Measurements from ENCODE around the gene CALN1.

CALN1 gene

DNA sequence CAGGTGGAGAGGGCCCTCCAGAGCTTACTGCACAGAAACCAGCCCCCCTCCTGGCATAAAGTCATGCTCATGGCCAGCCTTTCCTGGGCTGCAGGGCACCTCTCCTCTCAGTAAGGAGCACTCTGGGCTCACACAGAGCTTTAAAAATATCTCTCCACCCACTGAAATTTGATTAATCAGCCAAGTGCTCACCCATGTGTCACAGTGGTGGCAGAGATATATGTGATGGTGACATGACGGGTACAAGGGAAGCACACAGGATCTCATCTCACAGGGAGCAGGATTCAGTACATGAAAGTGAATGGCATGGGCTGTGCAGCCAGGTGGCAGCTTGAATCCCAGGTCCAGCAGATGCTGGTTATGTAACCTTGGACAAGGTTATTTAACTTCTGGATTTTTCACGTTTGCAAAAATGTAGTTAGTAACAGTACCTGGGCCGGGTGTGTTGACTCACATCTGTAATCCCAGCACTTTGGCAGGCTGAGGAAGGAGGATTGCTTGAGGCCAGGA lies 144.8 kb downstream of the CALN1 start:
- no peak for DNase-seq (ENCODE audit: low read depth in 2 of 2)
- no peak overlapping the region for H3K4me3 ChIP-seq (replicated peaks in 1 of 2; ENCODE audit: low read depth in 2 of 2, low read length in 2 of 2)
- TF ChIP-seq, protein P1, sequence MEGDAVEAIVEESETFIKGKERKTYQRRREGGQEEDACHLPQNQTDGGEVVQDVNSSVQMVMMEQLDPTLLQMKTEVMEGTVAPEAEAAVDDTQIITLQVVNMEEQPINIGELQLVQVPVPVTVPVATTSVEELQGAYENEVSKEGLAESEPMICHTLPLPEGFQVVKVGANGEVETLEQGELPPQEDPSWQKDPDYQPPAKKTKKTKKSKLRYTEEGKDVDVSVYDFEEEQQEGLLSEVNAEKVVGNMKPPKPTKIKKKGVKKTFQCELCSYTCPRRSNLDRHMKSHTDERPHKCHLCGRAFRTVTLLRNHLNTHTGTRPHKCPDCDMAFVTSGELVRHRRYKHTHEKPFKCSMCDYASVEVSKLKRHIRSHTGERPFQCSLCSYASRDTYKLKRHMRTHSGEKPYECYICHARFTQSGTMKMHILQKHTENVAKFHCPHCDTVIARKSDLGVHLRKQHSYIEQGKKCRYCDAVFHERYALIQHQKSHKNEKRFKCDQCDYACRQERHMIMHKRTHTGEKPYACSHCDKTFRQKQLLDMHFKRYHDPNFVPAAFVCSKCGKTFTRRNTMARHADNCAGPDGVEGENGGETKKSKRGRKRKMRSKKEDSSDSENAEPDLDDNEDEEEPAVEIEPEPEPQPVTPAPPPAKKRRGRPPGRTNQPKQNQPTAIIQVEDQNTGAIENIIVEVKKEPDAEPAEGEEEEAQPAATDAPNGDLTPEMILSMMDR (IDR thresholded peaks at IDR 0.05; ENCODE audit: low read depth, low read length) = no peak

DNA sequence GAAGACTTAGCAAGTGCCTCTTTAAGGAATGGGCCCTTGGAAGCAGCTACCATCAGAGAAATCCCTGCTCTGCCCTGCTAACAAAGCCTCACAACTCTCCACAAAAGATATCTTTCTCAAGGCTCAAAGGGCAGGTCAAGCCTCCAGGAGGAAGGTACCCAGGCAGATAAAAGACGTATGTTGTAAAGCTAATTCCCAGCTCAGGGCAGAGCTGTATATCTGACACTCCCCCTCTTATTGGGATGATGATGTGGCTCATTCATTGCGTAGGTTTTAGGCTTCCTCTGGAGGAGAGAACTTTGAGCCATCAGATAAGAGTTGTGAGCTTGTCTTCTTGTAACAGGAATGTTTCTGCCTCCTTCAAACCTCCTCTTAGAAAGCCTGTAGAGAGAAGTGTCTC lies 145.4 kb downstream of the CALN1 start:
- H3K4me3 ChIP-seq (replicated peaks in 1 of 2; ENCODE audit: low read depth in 2 of 2, low read length in 2 of 2) = no peak overlapping the region
- no peak for DNase-seq (ENCODE audit: low read depth in 2 of 2)
- TF ChIP-seq, protein P1 (IDR thresholded peaks at IDR 0.05; ENCODE audit: low read depth, low read length) = no peak

DNA sequence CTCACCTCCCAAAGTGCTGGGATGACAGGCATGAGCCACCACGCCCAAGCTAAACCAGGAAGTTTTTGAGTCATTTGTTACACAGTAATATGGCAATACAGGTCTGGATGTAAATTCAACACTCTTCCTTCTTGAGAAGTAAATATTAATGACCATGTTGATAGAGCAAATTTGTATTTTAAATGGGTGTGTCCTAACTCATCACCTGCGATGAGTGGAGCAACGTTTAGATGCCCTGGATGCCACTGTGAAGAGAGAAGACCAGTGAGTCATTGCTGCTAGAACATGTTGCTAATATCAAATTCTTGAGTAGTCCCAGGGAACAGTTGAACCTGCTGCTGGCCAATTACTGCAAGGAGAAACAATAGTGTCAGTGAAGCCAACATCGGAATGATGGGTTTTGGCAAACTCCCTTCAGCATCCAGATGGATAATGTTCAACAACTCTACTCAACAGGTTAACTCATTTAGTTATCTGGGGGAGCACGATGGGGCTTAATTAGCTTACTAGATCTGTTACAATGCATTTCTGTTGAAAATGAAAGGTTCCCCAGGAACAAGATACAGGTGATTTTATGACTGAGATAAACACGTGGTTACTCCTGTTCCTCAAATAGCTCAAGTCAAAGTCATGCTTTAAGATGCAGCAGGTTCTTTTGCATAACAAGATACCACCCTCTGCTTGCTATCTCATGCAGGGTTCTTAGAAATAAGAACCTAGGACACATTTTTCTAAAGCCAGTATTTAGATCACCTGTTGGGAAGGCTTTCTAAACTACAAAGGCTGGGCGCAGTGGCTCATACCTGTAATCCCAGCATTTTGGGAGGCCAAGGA lies 146.8 kb downstream of the CALN1 start:
- no peak for DNase-seq (ENCODE audit: low read depth in 2 of 2)
- TF ChIP-seq, protein P1 (IDR thresholded peaks at IDR 0.05; ENCODE audit: low read depth, low read length) = no peak
- no peak overlapping the region for H3K4me3 ChIP-seq (replicated peaks in 1 of 2; ENCODE audit: low read depth in 2 of 2, low read length in 2 of 2)

DNA sequence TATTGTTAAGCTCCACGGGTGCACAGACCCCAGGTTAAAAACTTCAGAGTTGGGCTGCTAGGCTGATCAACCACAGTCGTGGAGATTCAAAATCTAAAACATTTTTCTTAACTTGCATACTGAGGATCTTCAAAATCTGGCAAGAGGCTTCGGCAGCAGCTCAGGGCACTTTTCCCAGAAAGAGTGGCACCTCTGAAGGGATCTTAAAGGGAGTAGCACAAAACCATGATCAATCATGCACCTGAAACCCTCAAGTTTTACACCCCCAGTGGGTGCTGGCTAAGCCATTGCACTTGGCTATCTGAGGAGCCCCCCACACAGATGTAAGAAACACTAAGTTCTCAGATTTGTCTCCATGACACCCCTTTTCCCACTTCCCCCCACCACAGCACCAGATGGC lies 151.7 kb downstream of the CALN1 start:
- no peak overlapping the region for H3K4me3 ChIP-seq (replicated peaks in 1 of 2; ENCODE audit: low read depth in 2 of 2, low read length in 2 of 2)
- TF ChIP-seq, protein P1 (IDR thresholded peaks at IDR 0.05; ENCODE audit: low read depth, low read length) = no peak
- DNase-seq (ENCODE audit: low read depth in 2 of 2) = no peak

DNA sequence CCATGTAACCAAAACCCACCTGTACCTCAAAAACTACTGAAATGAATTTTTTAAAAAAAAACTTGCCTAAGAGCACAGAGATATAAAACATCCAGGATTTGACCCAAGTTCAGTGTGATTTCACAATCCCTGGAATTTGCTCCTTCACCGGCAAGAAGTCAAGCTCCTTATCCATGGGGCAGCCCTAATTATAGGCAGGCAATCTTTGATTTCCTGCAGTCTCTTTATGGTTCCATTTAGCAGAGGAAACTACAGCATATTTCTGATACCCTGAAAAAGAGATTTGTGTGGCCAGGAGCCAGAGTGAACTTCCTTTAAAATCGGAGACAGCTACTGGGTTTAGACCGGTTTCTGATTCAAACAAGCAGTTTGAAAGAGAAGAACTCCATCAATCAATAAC lies 154.1 kb downstream of the CALN1 start:
- H3K4me3 ChIP-seq (replicated peaks in 1 of 2; ENCODE audit: low read depth in 2 of 2, low read length in 2 of 2) = no peak overlapping the region
- TF ChIP-seq, protein P1 (IDR thresholded peaks at IDR 0.05; ENCODE audit: low read depth, low read length) = no peak
- DNase-seq (ENCODE audit: low read depth in 2 of 2) = no peak

DNA sequence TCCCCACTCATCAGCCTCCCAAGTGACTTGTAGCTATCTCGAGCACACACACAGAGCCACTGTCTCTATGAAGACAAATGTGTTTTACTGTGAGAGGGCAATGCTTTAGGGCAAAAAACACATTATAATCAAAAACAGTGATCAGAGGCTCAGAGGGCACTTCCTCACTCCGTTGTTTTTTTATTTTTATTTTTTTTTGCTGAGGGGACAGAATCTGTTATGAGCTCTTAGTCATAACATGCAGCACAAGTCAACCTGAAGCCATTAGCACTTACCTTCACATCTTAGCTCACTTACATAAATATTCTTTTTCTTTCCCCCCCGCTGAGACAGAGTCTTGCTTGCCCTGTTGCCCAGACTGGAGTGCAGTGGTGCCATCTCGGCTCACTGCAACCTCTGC lies 157.7 kb downstream of the CALN1 start:
- TF ChIP-seq, protein P1 (IDR thresholded peaks at IDR 0.05; ENCODE audit: low read depth, low read length) = no peak
- no peak for DNase-seq (ENCODE audit: low read depth in 2 of 2)
- H3K4me3 ChIP-seq (replicated peaks in 1 of 2; ENCODE audit: low read depth in 2 of 2, low read length in 2 of 2) = no peak overlapping the region
